ENCODE measurements around the gene BORCS8. TPM values are rescaled to one million over a fixed set of nuclear protein-coding genes. Genes with fewer than 3 reads are reported as not detected.
A peak's percentile ranks its signal among the peaks of the same experiment; 100 is the strongest.
"Not testable (repeated sequence)": the region's sequence is repeated elsewhere in the genome, so short reads cannot be mapped to it uniquely, and the experiment has no call there.

BORCS8 gene
- total RNA-seq, 1 experiment from 2014 or later, result 37.7 TPM

DNA sequence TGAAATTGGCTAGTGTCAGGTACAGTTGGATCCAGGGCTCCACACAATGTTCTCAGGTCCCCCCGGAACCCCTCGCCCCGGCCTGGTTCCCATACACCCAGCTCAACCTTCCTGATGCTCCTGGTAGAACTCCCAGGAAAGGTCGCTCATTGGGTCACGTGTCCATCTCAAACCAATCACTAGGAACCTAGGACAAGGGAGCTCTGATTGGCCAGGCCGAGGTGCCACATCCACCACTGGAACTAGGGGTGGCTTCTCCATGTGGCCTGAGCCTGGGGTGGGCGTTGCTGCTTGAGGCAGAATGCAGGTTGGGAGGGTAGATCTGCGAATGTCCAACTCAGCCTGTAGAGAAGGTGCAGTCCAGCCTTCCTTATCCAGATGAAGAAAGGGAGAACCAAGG, 15.0 kb downstream of the BORCS8 start:
- H3K9me3 Mint-ChIP-seq (ENCODE audit: unreplicated experiment), result no peaks in the 10 kb centered on the region
- TF ChIP-seq, protein P1, sequence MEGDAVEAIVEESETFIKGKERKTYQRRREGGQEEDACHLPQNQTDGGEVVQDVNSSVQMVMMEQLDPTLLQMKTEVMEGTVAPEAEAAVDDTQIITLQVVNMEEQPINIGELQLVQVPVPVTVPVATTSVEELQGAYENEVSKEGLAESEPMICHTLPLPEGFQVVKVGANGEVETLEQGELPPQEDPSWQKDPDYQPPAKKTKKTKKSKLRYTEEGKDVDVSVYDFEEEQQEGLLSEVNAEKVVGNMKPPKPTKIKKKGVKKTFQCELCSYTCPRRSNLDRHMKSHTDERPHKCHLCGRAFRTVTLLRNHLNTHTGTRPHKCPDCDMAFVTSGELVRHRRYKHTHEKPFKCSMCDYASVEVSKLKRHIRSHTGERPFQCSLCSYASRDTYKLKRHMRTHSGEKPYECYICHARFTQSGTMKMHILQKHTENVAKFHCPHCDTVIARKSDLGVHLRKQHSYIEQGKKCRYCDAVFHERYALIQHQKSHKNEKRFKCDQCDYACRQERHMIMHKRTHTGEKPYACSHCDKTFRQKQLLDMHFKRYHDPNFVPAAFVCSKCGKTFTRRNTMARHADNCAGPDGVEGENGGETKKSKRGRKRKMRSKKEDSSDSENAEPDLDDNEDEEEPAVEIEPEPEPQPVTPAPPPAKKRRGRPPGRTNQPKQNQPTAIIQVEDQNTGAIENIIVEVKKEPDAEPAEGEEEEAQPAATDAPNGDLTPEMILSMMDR (IDR thresholded peaks at IDR 0.05; ENCODE audit: insufficient read depth in 1 of 2, low read depth in 1 of 2, low read length in 1 of 2, severe bottlenecking in 1 of 2, unreplicated experiment in 1 of 2), result no peak
- H3K27me3 Mint-ChIP-seq (ENCODE audit: insufficient read depth, unreplicated experiment), result no peaks in the 10 kb centered on the region
- no peaks in the 10 kb centered on the region for H3K9me3 ChIP-seq
- peaks cover 7% of the 10 kb centered on the region for H3K4me1 Mint-ChIP-seq (ENCODE audit: low read depth, unreplicated experiment)
- H3K4me3 Mint-ChIP-seq (ENCODE audit: unreplicated experiment), result no peak overlapping the region
- H3K27me3 ChIP-seq (replicated peaks; ENCODE audit: control insufficient read depth, insufficient read depth, low read length), result no peaks in the 10 kb centered on the region
- ChIA-PET POLR2A (interaction anchor here (0.5 kb wide), 1 partner anchor 123 kb away, joined by 4 read pairs; no protein-coding TSS in a partner anchor), CTCF (no interaction called here)
- no TSS peak for BruUV-seq (replicated peaks)
- DNase-seq, result no peak
- intact Hi-C loops (cut with micrococcal nuclease; ENCODE audit: unreplicated experiment), result no loop called here
- H3K36me3 ChIP-seq (ENCODE audit: control insufficient read depth, insufficient read depth, low read length), result no peaks in the 10 kb centered on the region; the same call in 1 of the 2 replicates
- H3K4me1 ChIP-seq, result no peaks in the 10 kb centered on the region
- no peak overlapping the region for H3K4me3 ChIP-seq (ENCODE audit: low read depth, low read length)
- H3K27ac Mint-ChIP-seq (ENCODE audit: unreplicated experiment), result no peak overlapping the region
- peaks cover 27% of the 10 kb centered on the region for H3K36me3 Mint-ChIP-seq (ENCODE audit: insufficient read depth, unreplicated experiment)

DNA sequence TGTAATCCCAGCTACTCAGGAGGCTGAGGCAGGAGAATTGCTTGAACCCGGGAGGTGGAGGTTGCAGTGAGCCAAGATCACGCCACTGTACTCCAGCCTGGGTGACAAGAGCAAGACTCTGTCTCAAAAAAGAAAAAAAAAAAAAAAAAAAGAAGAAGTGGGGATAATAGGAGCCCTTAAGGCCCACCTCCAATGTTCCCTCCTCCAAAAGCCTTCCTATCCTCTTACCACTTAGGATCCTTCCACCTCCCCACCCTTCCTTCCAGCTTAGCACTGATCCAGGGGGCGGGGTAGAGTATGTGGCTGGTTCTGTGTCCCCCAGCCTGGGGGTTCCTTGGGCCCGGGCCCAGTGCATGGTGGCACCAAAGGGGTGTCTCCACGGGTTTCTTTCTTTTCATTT, 18.7 kb downstream of the BORCS8 start:
- DNase-seq; H3K9me3 ChIP-seq; H3K36me3 ChIP-seq (ENCODE audit: control insufficient read depth, insufficient read depth, low read length); H3K27ac Mint-ChIP-seq (ENCODE audit: unreplicated experiment); H3K4me3 Mint-ChIP-seq (ENCODE audit: unreplicated experiment); H3K9me3 Mint-ChIP-seq (ENCODE audit: unreplicated experiment); POLR2A ChIA-PET; H3K4me3 ChIP-seq (ENCODE audit: low read depth, low read length); H3K27me3 Mint-ChIP-seq (ENCODE audit: insufficient read depth, unreplicated experiment); H3K27me3 ChIP-seq (replicated peaks; ENCODE audit: control insufficient read depth, insufficient read depth, low read length); BruUV-seq (replicated peaks); H3K4me1 ChIP-seq: not testable (repeated sequence)
- peaks cover 19% of the 10 kb centered on the region for H3K36me3 Mint-ChIP-seq (ENCODE audit: insufficient read depth, unreplicated experiment)
- intact Hi-C loops (cut with micrococcal nuclease; ENCODE audit: unreplicated experiment), result loop anchor here (5.0 kb wide), 1 partner anchor 36 kb away; the partner anchor contains the start of gene TMEM161A
- peaks cover 21% of the 10 kb centered on the region for H3K4me1 Mint-ChIP-seq (ENCODE audit: low read depth, unreplicated experiment)
- CTCF ChIA-PET, result interaction anchor here (0.7 kb wide), 1 partner anchor 192 kb away, joined by 3 read pairs; no protein-coding TSS in a partner anchor

DNA sequence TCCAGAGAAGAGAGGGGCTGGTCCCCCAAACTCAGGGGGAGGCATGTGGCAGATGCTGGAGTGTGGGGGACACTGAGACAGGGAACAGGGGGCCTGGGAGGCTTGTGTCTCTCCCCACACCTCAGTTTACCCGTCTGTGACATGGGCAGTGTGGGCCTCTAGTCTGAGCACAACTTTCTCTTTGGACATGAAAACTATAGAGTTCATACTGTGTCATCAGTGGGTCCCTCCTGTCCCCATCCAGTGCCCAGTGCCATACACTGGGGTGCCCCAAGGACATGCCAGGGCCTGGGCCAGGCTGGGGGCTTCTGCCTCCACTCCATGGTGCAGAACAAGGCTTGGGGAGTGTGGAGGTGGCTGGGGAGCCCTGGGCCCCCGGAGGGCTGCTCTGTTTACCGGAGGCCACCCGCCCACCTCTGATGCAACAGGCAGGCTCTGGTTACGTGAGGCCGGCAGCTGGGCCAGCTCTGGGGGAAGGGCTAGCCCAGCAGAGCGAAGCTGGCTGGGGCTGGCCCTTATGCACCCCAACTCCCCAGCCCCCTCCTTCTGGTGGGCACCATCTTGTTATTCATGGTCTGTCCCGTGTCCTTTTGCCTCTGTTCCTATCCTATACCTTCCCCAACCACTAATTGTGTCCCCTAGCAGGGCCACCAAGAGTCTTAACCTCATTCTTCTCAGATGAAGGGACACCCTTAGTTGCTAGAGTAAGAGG, 20.0 kb downstream of the BORCS8 start:
- TF ChIP-seq, protein P1 (IDR thresholded peaks at IDR 0.05; ENCODE audit: insufficient read depth in 1 of 2, low read depth in 1 of 2, low read length in 1 of 2, severe bottlenecking in 1 of 2, unreplicated experiment in 1 of 2), result no peak
- Histone ChIP-seq H3K27me3 (replicated peaks; ENCODE audit: control insufficient read depth, insufficient read depth, low read length) (no peaks in the 10 kb centered on the region), H3K36me3 (ENCODE audit: control insufficient read depth, insufficient read depth, low read length) (no peaks in the 10 kb centered on the region), H3K4me1 (no peaks in the 10 kb centered on the region; the same call in 1 of the 2 replicates), H3K4me3 (ENCODE audit: low read depth, low read length) (no peak overlapping the region), H3K9me3 (no peaks in the 10 kb centered on the region)
- peak in 1 of 2 experiments; percentile 29 for DNase-seq
- Mint-ChIP-seq H3K27me3 (ENCODE audit: insufficient read depth, unreplicated experiment) (peaks cover 3% of the 10 kb centered on the region), H3K4me1 (ENCODE audit: low read depth, unreplicated experiment) (peaks cover 21% of the 10 kb centered on the region), H3K27ac (ENCODE audit: unreplicated experiment) (peak overlapping the region; percentile 54), H3K9me3 (ENCODE audit: unreplicated experiment) (no peaks in the 10 kb centered on the region), H3K36me3 (ENCODE audit: insufficient read depth, unreplicated experiment) (peaks cover 14% of the 10 kb centered on the region), H3K4me3 (ENCODE audit: unreplicated experiment) (no peak overlapping the region)
- intact Hi-C loops (cut with micrococcal nuclease; ENCODE audit: unreplicated experiment), result loop anchor here (5.0 kb wide), 1 partner anchor 35 kb away; the partner anchor contains the start of gene TMEM161A
- no TSS peak for BruUV-seq (replicated peaks)
- ChIA-PET POLR2A (no interaction called here), CTCF (no interaction called here)
